Caki2 (cell line): ENCODE results near the gene SRC. TPM values are rescaled to one million over a fixed set of nuclear protein-coding genes. Genes with fewer than 3 reads are reported as not detected.

Experiments
- DNase-seq: peaks from one replicate; pipeline ENCODE4 v3.0.0-alpha.2; 2015; ENCODE audit warnings: low read depth
- in situ Hi-C: cut with HindIII; loops from 2 replicates; pipeline ENCODE4 v1.10.0; 2016; ENCODE audit warnings: low sequenced_read_pairs, low pct_unique_long_range_greater_than_20kb, mixed read lengths
- total RNA-seq: library from RNA; depleted of rRNA; stranded (reverse); fragments of >200 nt; shearing (Covaris generic); gene quantifications from 2 replicates; pipeline ENCODE4 v1.2.3, GENCODE V29; 2014; ENCODE audit warnings: low replicate concordance

The SRC gene
- total RNA-seq, 1 experiment from 2014 or later, result 153 TPM

GRCh38 chr20:37356387-37356786 is 10.4 kb downstream of the SRC start:
- in situ Hi-C loops, result no loop called here
- DNase-seq, result no peak

- DNase-seq, result no peak
- in situ Hi-C loops, result no loop called here
Observed at GRCh38 chr20:37356961-37357371, 11.0 kb downstream of the SRC start.

GRCh38 chr20:37357481-37358365 is 11.8 kb downstream of the SRC start:
- DNase-seq, result no peak
- in situ Hi-C loops, result no loop called here

GRCh38 chr20:37358366-37359150 is 12.6 kb downstream of the SRC start:
- DNase-seq, result no peak
- in situ Hi-C loops, result no loop called here

GRCh38 chr20:37359331-37359730 is 13.4 kb downstream of the SRC start:
- no peak for DNase-seq
- in situ Hi-C loops, result no loop called here

GRCh38 chr20:37359836-37360235 is 13.9 kb downstream of the SRC start:
- in situ Hi-C loops, result no loop called here
- no peak for DNase-seq

GRCh38 chr20:37360391-37361115 is 14.6 kb downstream of the SRC start:
- no peak for DNase-seq
- in situ Hi-C loops, result no loop called here

- in situ Hi-C loops, result no loop called here
- DNase-seq, result no peak
Observed at GRCh38 chr20:37361336-37361735, 15.4 kb downstream of the SRC start.

- in situ Hi-C loops, result no loop called here
Observed at GRCh38 chr20:37362231-37362792, 16.4 kb downstream of the SRC start.

GRCh38 chr20:37362821-37363220 is 16.9 kb downstream of the SRC start:
- in situ Hi-C loops, result no loop called here
- no peak for DNase-seq

More at GRCh38 chr20:37362231-37362792, 16.4 kb downstream of the SRC start:
- DNase-seq, result no peak

GRCh38 chr20:37363221-37364012 is 17.5 kb downstream of the SRC start:
- DNase-seq, result no peak
- in situ Hi-C loops, result no loop called here

- in situ Hi-C loops, result no loop called here
- DNase-seq, result no peak
Observed at GRCh38 chr20:37364013-37364926, 18.3 kb downstream of the SRC start.

- DNase-seq, result no peak
Observed at GRCh38 chr20:37364927-37365272, 19.0 kb downstream of the SRC start.

GRCh38 chr20:37365760-37366638 is 20.1 kb downstream of the SRC start:
- in situ Hi-C loops, result no loop called here
- DNase-seq, result no peak

More at GRCh38 chr20:37364927-37365272, 19.0 kb downstream of the SRC start:
- in situ Hi-C loops, result no loop called here

GRCh38 chr20:37366743-37367142 is 20.8 kb downstream of the SRC start:
- no peak for DNase-seq
- in situ Hi-C loops, result no loop called here

- no peak for DNase-seq
- in situ Hi-C loops, result no loop called here
Observed at GRCh38 chr20:37369846-37370245, 23.9 kb downstream of the SRC start.
